Colonic mucosa (tissue), 4 donors: Measurements from ENCODE around the gene PEX26. TPM values are rescaled to one million over a fixed set of nuclear protein-coding genes. Genes with fewer than 3 reads are reported as not detected.

Experiments used
- DNase-seq: peaks from one replicate; pipeline ENCODE4 v3.0.0-alpha.2; 2020
- H3K27ac ChIP-seq: fragments of 200-600 bp; one replicate; pipeline ENCODE4 v1.8.0; 2021
- H3K27me3 ChIP-seq: fragments of 200-600 bp; one replicate; pipeline ENCODE4 v1.8.0; 2021
- H3K36me3 ChIP-seq: fragments of 200-600 bp; one replicate; pipeline ENCODE4 v1.8.0; 2021
- H3K4me1 ChIP-seq: fragments of 200-600 bp; one replicate; pipeline ENCODE4 v1.8.0; 2021; ENCODE audit warnings: mild to moderate bottlenecking
- H3K4me3 ChIP-seq: fragments of 200-600 bp; one replicate; pipeline ENCODE4 v1.8.0; 2021
- H3K9ac ChIP-seq, 2 donors: one replicate each; pipeline ENCODE4 v1.7.0; 2013; ENCODE audit warnings: control low read depth in 2 of 2, low read depth in 2 of 2, low read length in 2 of 2
- H3K9me3 ChIP-seq: fragments of 200-600 bp; one replicate; pipeline ENCODE4 v1.8.0; 2021
- CTCF ChIP-seq: fragments of 200-600 bp; IDR thresholded peaks from one replicate; pipeline ENCODE4 v1.8.0; 2022; ENCODE audit warnings: antibody characterized with exemption, mild to moderate bottlenecking
- intact Hi-C: fragments of 100-400 bp; cut with DNase I; formaldehyde crosslinking; loops from one replicate; pipeline ENCODE4 v1.14.1; 2022
- total RNA-seq, 2 donors: library from RNA; stranded (reverse); fragmentation: NEBNext Ultra II Directional in 1 of 2; extraction: Animal tissue kit (Norgen Biotek cat#: 25700) in 1 of 2; gene quantifications; one replicate each; pipeline ENCODE4 v1.2.1, GENCODE V29; 2021
- donor health status: healthy.
- donor health status: DM: no; HTN: no; CAD: no.
- donor health status: DM: no; HTN: no; CAD: no.

The PEX26 gene
- total RNA-seq, 2 donors from 2014 or later = 86.7 to 128 TPM

GRCh38 chr22:18083406-18083805 lies 5.6 kb downstream of the PEX26 start:
- Histone ChIP-seq H3K9me3 (no peaks in the 10 kb centered on the region), H3K4me3 (no peak overlapping the region), H3K27me3 (no peaks in the 10 kb centered on the region), H3K4me1 (peaks cover 11% of the 10 kb centered on the region), H3K9ac (no peak overlapping the region), H3K36me3 (peaks cover 12% of the 10 kb centered on the region), H3K27ac (peak overlapping the region; percentile 7)
- DNase-seq = no peak
- TF ChIP-seq CTCF = no peak
- intact Hi-C loops = no loop called here

GRCh38 chr22:18085188-18085587 lies 7.4 kb downstream of the PEX26 start:
- Histone ChIP-seq H3K4me1 (peaks cover 4% of the 10 kb centered on the region), H3K36me3 (peaks cover 12% of the 10 kb centered on the region), H3K9me3 (no peaks in the 10 kb centered on the region), H3K4me3 (no peak overlapping the region), H3K27me3 (no peaks in the 10 kb centered on the region), H3K9ac (peak overlapping the region in 1 of 2 donors; percentile 22), H3K27ac (peak overlapping the region; percentile 77)
- DNase-seq = peak; percentile 77
- TF ChIP-seq CTCF = no peak
- intact Hi-C loops = no loop called here

- peaks cover 8% of the 10 kb centered on the region for H3K36me3 ChIP-seq
- H3K27ac ChIP-seq = peak overlapping the region; percentile 41
- intact Hi-C loops = no loop called here
- H3K4me1 ChIP-seq = peaks cover 4% of the 10 kb centered on the region
- no peak overlapping the region for H3K4me3 ChIP-seq
- H3K9me3 ChIP-seq = no peaks in the 10 kb centered on the region
- TF ChIP-seq CTCF = no peak
- DNase-seq = no peak
- no peaks in the 10 kb centered on the region for H3K27me3 ChIP-seq
- H3K9ac ChIP-seq = no peak overlapping the region
Observed at GRCh38 chr22:18087350-18087855, 9.6 kb downstream of the PEX26 start.

- Histone ChIP-seq H3K4me3 (no peak overlapping the region), H3K27me3 (no peaks in the 10 kb centered on the region), H3K9me3 (no peaks in the 10 kb centered on the region), H3K9ac (no peak overlapping the region), H3K4me1 (peaks cover 4% of the 10 kb centered on the region), H3K27ac (peak overlapping the region; percentile 41), H3K36me3 (no peaks in the 10 kb centered on the region)
- intact Hi-C loops = no loop called here
- peak; percentile 59 for DNase-seq
- TF ChIP-seq CTCF = no peak
Observed at GRCh38 chr22:18088825-18089568, 11.2 kb downstream of the PEX26 start.

GRCh38 chr22:18090286-18090685 lies 12.5 kb downstream of the PEX26 start:
- intact Hi-C loops = no loop called here
- H3K4me1 ChIP-seq = peaks cover 4% of the 10 kb centered on the region
- no peak for DNase-seq
- no peak for TF ChIP-seq CTCF
- no peak overlapping the region for H3K4me3 ChIP-seq
- H3K9ac ChIP-seq = no peak overlapping the region
- H3K36me3 ChIP-seq = no peaks in the 10 kb centered on the region
- H3K9me3 ChIP-seq = no peaks in the 10 kb centered on the region
- no peaks in the 10 kb centered on the region for H3K27me3 ChIP-seq
- H3K27ac ChIP-seq = no peak overlapping the region
